WERI-Rb-1 (cell line): ENCODE measurements around the gene PLIN3.
"Not testable (repeated sequence)": the region's sequence is repeated elsewhere in the genome, so short reads cannot be mapped to it uniquely, and the experiment has no call there.

Experiments
- DNase-seq: peaks from one replicate; pipeline ENCODE4 v3.0.0-alpha.2; 2020
- H3K27ac ChIP-seq: fragments of 250-450 bp; sonication (Bioruptor Pico); 2 replicates; pipeline ENCODE4 v1.5.1; 2020; ENCODE audit warnings: mild to moderate bottlenecking, moderate library complexity
- H3K27me3 ChIP-seq: fragments of 250-450 bp; sonication (Bioruptor Pico); 2 replicates; pipeline ENCODE4 v1.5.1; 2021; ENCODE audit warnings: mild to moderate bottlenecking, low read depth, moderate library complexity; ENCODE audit not compliant: insufficient read depth, severe bottlenecking
- H3K36me3 ChIP-seq: fragments of 250-450 bp; sonication (Bioruptor Pico); 2 replicates; pipeline ENCODE4 v1.5.1; 2020; ENCODE audit warnings: mild to moderate bottlenecking, moderate library complexity
- H3K4me3 ChIP-seq: 2 replicates; pipeline ENCODE4 v1.5.1; 2011; ENCODE audit warnings: low read depth, mild to moderate bottlenecking, control low read depth, low read length
- H3K9me3 ChIP-seq: fragments of 250-450 bp; sonication (Bioruptor Pico); 2 replicates; pipeline ENCODE4 v1.5.1; 2021; ENCODE audit warnings: mild to moderate bottlenecking, moderate library complexity; ENCODE audit not compliant: severe bottlenecking
- CTCF ChIP-seq: IDR thresholded peaks from 2 replicates; pipeline ENCODE4 v1.5.1; 2011; ENCODE audit warnings: low read depth, mild to moderate bottlenecking, control low read depth, inconsistent platforms, low read length

Gene PLIN3

GRCh38 chr19:4806384-4806783, 61.1 kb downstream of the PLIN3 start:
- Histone ChIP-seq H3K4me3 (no peak overlapping the region), H3K27ac (no peak overlapping the region), H3K9me3 (no peaks in the 10 kb centered on the region), H3K36me3 (no peaks in the 10 kb centered on the region), H3K27me3 (no peaks in the 10 kb centered on the region)
- DNase-seq: no peak
- TF ChIP-seq CTCF: no peak

- not testable (repeated sequence) for H3K36me3 ChIP-seq, H3K4me3 ChIP-seq, H3K9me3 ChIP-seq, H3K27ac ChIP-seq, DNase-seq, H3K27me3 ChIP-seq
Observed at GRCh38 chr19:4805140-4805539, 62.3 kb downstream of the PLIN3 start.

- Histone ChIP-seq H3K36me3 (peaks cover 1% of the 10 kb centered on the region; the same call in 1 of the 2 replicates), H3K4me3 (no peak overlapping the region), H3K27ac (no peak overlapping the region), H3K27me3 (no peaks in the 10 kb centered on the region), H3K9me3 (no peaks in the 10 kb centered on the region)
- peak; percentile 82 for DNase-seq
- peak; percentile 99 for TF ChIP-seq CTCF
Observed at GRCh38 chr19:4803736-4804695, 63.5 kb downstream of the PLIN3 start.

- no peak overlapping the region for H3K4me3 ChIP-seq
- no peak for TF ChIP-seq CTCF
- no peak overlapping the region for H3K27ac ChIP-seq
- peaks cover 7% of the 10 kb centered on the region; the same call in 1 of the 2 replicates for H3K36me3 ChIP-seq
- H3K9me3 ChIP-seq: no peaks in the 10 kb centered on the region
- H3K27me3 ChIP-seq: no peaks in the 10 kb centered on the region
- DNase-seq: no peak
Observed at GRCh38 chr19:4802711-4803110, 64.8 kb downstream of the PLIN3 start.

- H3K27ac ChIP-seq: no peak overlapping the region
- H3K36me3 ChIP-seq: peaks cover 19% of the 10 kb centered on the region
- DNase-seq: no peak
- no peaks in the 10 kb centered on the region for H3K27me3 ChIP-seq
- no peaks in the 10 kb centered on the region for H3K9me3 ChIP-seq
- no peak overlapping the region for H3K4me3 ChIP-seq
- TF ChIP-seq CTCF: no peak
Observed at GRCh38 chr19:4801085-4801619, 66.3 kb downstream of the PLIN3 start.

- Histone ChIP-seq H3K9me3 (no peaks in the 10 kb centered on the region), H3K4me3 (no peak overlapping the region), H3K27ac (no peak overlapping the region), H3K36me3 (peaks cover 24% of the 10 kb centered on the region), H3K27me3 (no peaks in the 10 kb centered on the region)
- DNase-seq: no peak
- no peak for TF ChIP-seq CTCF
Observed at GRCh38 chr19:4800591-4801081, 66.8 kb downstream of the PLIN3 start.
